HG03354 (cell line): ENCODE results near the gene CNPY1.
"Not testable (repeated sequence)": the region's sequence is repeated elsewhere in the genome, so short reads cannot be mapped to it uniquely, and the experiment has no call there.

Experiments
- ATAC-seq: cut with Tn5 transposase; IDR thresholded peaks from one replicate; pipeline ENCODE4 v1.9.1; 2021; ENCODE audit warnings: mild to moderate bottlenecking; ENCODE audit not compliant: unreplicated experiment, poor library complexity, severe bottlenecking

Gene CNPY1

GRCh38 chr7:155580367-155580766 is 34.0 kb upstream of the CNPY1 start:
- ATAC-seq, result no peak

GRCh38 chr7:155579565-155579964 is 33.2 kb upstream of the CNPY1 start:
- ATAC-seq, result no peak

- no peak for ATAC-seq
Observed at GRCh38 chr7:155578016-155578415, 31.7 kb upstream of the CNPY1 start.

- no peak for ATAC-seq
Observed at GRCh38 chr7:155577509-155577905, 31.1 kb upstream of the CNPY1 start.

GRCh38 chr7:155576900-155577508 is 30.6 kb upstream of the CNPY1 start:
- no peak for ATAC-seq

- ATAC-seq, result no peak
Observed at GRCh38 chr7:155576416-155576815, 30.1 kb upstream of the CNPY1 start.

- no peak for ATAC-seq
Observed at GRCh38 chr7:155574556-155575290, 28.4 kb upstream of the CNPY1 start.

- ATAC-seq, result no peak
Observed at GRCh38 chr7:155571581-155572345, 25.4 kb upstream of the CNPY1 start.

- no peak for ATAC-seq
Observed at GRCh38 chr7:155570991-155571390, 24.6 kb upstream of the CNPY1 start.

GRCh38 chr7:155570171-155570958 is 24.0 kb upstream of the CNPY1 start:
- no peak for ATAC-seq

GRCh38 chr7:155569681-155570080 is 23.3 kb upstream of the CNPY1 start:
- no peak for ATAC-seq

- ATAC-seq, result no peak
Observed at GRCh38 chr7:155568842-155569494, 22.6 kb upstream of the CNPY1 start.

- no peak for ATAC-seq
Observed at GRCh38 chr7:155568333-155568660, 21.9 kb upstream of the CNPY1 start.

GRCh38 chr7:155567646-155568332 is 21.4 kb upstream of the CNPY1 start:
- ATAC-seq, result no peak

- ATAC-seq, result no peak
Observed at GRCh38 chr7:155566011-155566836, 19.9 kb upstream of the CNPY1 start.

GRCh38 chr7:155565596-155565995 is 19.2 kb upstream of the CNPY1 start:
- ATAC-seq, result no peak

- not testable (repeated sequence) for ATAC-seq
Observed at GRCh38 chr7:155562976-155563375, 16.6 kb upstream of the CNPY1 start.

- no peak for ATAC-seq
Observed at GRCh38 chr7:155562106-155562505, 15.7 kb upstream of the CNPY1 start.
